Neural progenitor cell (in vitro differentiated cells): Measurements from ENCODE around the gene ZNF784. TPM values are rescaled to one million over a fixed set of nuclear protein-coding genes. Genes with fewer than 3 reads are reported as not detected.
A peak's percentile ranks its signal among the peaks of the same experiment; 100 is the strongest.

Experiments
- DNase-seq: peaks from one replicate; pipeline ENCODE4 v3.0.0-alpha.2; 2016; ENCODE audit warnings: low spot score
- H2AFZ ChIP-seq: fragments of 200-600 bp; sonication (generic); replicated peaks from 2 replicates; pipeline ENCODE4 v1.6.1; 2016; ENCODE audit warnings: antibody characterized with exemption
- H3F3A ChIP-seq: fragments of 200-600 bp; sonication (generic); 2 replicates; pipeline ENCODE4 v1.6.1; 2016; ENCODE audit warnings: antibody characterized with exemption, low read depth
- H3K27ac ChIP-seq: fragments of 200-600 bp; sonication (generic); 2 replicates; pipeline ENCODE4 v1.5.1; 2016; ENCODE audit warnings: mild to moderate bottlenecking
- H3K27me3 ChIP-seq: fragments of 200-600 bp; sonication (generic); 2 replicates; pipeline ENCODE4 v1.6.1; 2016; ENCODE audit warnings: mild to moderate bottlenecking, moderate library complexity
- H3K36me3 ChIP-seq: fragments of 200-600 bp; sonication (generic); 2 replicates; pipeline ENCODE4 v1.5.1; 2016
- H3K4me1 ChIP-seq: fragments of 200-600 bp; sonication (generic); 2 replicates; pipeline ENCODE4 v1.6.1; 2016; ENCODE audit warnings: mixed run types
- H3K4me2 ChIP-seq: fragments of 200-600 bp; sonication (generic); 2 replicates; pipeline ENCODE4 v1.6.1; 2016
- H3K4me3 ChIP-seq: fragments of 200-600 bp; sonication (generic); 2 replicates; pipeline ENCODE4 v1.5.1; 2016
- H3K79me2 ChIP-seq: fragments of 200-600 bp; sonication (generic); 2 replicates; pipeline ENCODE4 v1.6.1; 2016; ENCODE audit warnings: low read depth
- H3K9ac ChIP-seq: fragments of 200-600 bp; sonication (generic); 2 replicates; pipeline ENCODE4 v1.6.1; 2016
- H3K9me3 ChIP-seq: fragments of 200-600 bp; sonication (generic); 2 replicates; pipeline ENCODE4 v1.5.1; 2016; ENCODE audit warnings: low read depth
- H4K20me1 ChIP-seq: fragments of 200-600 bp; sonication (generic); 2 replicates; pipeline ENCODE4 v1.6.1; 2016; ENCODE audit warnings: low read depth
- H3K27ac Mint-ChIP-seq: 3 replicates; pipeline ENCODE4 v1.8.0; 2021; ENCODE audit warnings: mixed read lengths
- H3K27me3 Mint-ChIP-seq: 2 replicates; pipeline ENCODE4 v1.8.0; 2022; ENCODE audit warnings: low read depth, mild to moderate bottlenecking, inconsistent platforms, moderate library complexity, mixed read lengths; ENCODE audit not compliant: insufficient read depth
- H3K36me3 Mint-ChIP-seq: 3 replicates; pipeline ENCODE4 v1.8.0; 2021; ENCODE audit warnings: mixed read lengths
- H3K4me1 Mint-ChIP-seq: 3 replicates; pipeline ENCODE4 v1.8.0; 2021; ENCODE audit warnings: mixed read lengths
- H3K4me3 Mint-ChIP-seq: 3 replicates; pipeline ENCODE4 v1.8.0; 2021; ENCODE audit warnings: mild to moderate bottlenecking, moderate library complexity, mixed read lengths
- H3K9me3 Mint-ChIP-seq: 3 replicates; pipeline ENCODE4 v1.8.0; 2020; ENCODE audit warnings: mixed read lengths
- EZH2 ChIP-seq: fragments of 200-600 bp; sonication (generic); IDR thresholded peaks from 2 replicates; pipeline ENCODE4 v1.6.1; 2017; ENCODE audit warnings: antibody characterized with exemption, mild to moderate bottlenecking, moderate library complexity
- EZH2phosphoT487 ChIP-seq: fragments of 200-600 bp; sonication (generic); IDR thresholded peaks from 2 replicates; pipeline ENCODE4 v1.6.1; 2017; ENCODE audit warnings: antibody characterized with exemption
- total RNA-seq: library from RNA; depleted of rRNA; stranded (reverse); fragments of >200 nt; gene quantifications from 2 replicates; pipeline ENCODE4 v1.2.3, GENCODE V29; 2015; ENCODE audit warnings: low replicate concordance
- TF ChIP-seq, protein P1 (sequence below): fragments of 200-600 bp; sonication (generic); IDR thresholded peaks from 2 replicates; pipeline ENCODE4 v1.5.1; 2017; ENCODE audit warnings: antibody characterized with exemption, mild to moderate bottlenecking

ZNF784 gene, protein sequence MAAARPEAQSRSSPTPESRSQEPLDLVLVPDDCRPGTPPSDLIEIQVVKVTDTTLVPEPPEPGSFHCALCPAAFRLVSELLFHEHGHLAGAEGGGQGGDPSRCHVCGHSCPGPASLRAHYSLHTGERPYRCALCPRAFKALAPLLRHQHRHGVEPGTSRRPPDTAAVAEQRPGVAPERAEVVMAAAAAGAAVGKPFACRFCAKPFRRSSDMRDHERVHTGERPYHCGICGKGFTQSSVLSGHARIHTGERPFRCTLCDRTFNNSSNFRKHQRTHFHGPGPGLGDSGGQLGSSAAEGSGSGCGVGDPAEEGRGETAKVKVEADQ
- total RNA-seq: 3.9 and 12.5 TPM in 2 replicates

- Histone ChIP-seq H3K4me2 (peak within 1 kb of the TSS; percentile 77), H2AFZ (peak within 1 kb of the TSS; percentile 78), H3K9ac (peak within 1 kb of the TSS; percentile 84), H3F3A (peaks cover 25% of the 10 kb centered on the region), H3K36me3 (no peaks in the 10 kb centered on the region), H3K4me3 (peak within 1 kb of the TSS; percentile 80), H3K4me1 (peaks cover 5% of the 10 kb centered on the region), H3K27ac (peak within 1 kb of the TSS; percentile 96), H3K79me2 (peaks cover 12% of the 10 kb centered on the region), H3K27me3 (no peaks in the 10 kb centered on the region), H4K20me1 (peaks cover 12% of the 10 kb centered on the region), H3K9me3 (no peaks in the 10 kb centered on the region)
- H3K36me3 Mint-ChIP-seq: peaks cover 7% of the 10 kb centered on the region
- DNase-seq: peak; percentile 98
- no peaks in the 10 kb centered on the region for H3K9me3 Mint-ChIP-seq
- H3K27me3 Mint-ChIP-seq: peaks cover 2% of the 10 kb centered on the region
- peak within 1 kb of the TSS; percentile 93 for H3K27ac Mint-ChIP-seq
- TF ChIP-seq, protein P1, sequence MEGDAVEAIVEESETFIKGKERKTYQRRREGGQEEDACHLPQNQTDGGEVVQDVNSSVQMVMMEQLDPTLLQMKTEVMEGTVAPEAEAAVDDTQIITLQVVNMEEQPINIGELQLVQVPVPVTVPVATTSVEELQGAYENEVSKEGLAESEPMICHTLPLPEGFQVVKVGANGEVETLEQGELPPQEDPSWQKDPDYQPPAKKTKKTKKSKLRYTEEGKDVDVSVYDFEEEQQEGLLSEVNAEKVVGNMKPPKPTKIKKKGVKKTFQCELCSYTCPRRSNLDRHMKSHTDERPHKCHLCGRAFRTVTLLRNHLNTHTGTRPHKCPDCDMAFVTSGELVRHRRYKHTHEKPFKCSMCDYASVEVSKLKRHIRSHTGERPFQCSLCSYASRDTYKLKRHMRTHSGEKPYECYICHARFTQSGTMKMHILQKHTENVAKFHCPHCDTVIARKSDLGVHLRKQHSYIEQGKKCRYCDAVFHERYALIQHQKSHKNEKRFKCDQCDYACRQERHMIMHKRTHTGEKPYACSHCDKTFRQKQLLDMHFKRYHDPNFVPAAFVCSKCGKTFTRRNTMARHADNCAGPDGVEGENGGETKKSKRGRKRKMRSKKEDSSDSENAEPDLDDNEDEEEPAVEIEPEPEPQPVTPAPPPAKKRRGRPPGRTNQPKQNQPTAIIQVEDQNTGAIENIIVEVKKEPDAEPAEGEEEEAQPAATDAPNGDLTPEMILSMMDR: no peak
- TF ChIP-seq EZH2phosphoT487 (no peak), EZH2 (no peak)
- peak within 1 kb of the TSS; percentile 90 for H3K4me3 Mint-ChIP-seq
- peaks cover 20% of the 10 kb centered on the region for H3K4me1 Mint-ChIP-seq
Measured at GRCh38 chr19:55624109-55625003, at the start of gene ZNF784. Gene ZNF784, minus strand, starts transcription at chr19:55624566. Its CDS starts 5 bp downstream, at chr19:55624561.

- Mint-ChIP-seq H3K4me1 (peaks cover 36% of the 10 kb centered on the region), H3K27ac (peak overlapping the region; percentile 29), H3K36me3 (peaks cover 18% of the 10 kb centered on the region), H3K9me3 (no peaks in the 10 kb centered on the region), H3K27me3 (peaks cover 14% of the 10 kb centered on the region), H3K4me3 (peak overlapping the region; percentile 81)
- Histone ChIP-seq H3K9me3 (no peaks in the 10 kb centered on the region), H3K79me2 (peaks cover 83% of the 10 kb centered on the region), H2AFZ (no peak overlapping the region), H3K27ac (peak overlapping the region; percentile 20), H3F3A (peaks cover 46% of the 10 kb centered on the region), H3K36me3 (no peaks in the 10 kb centered on the region), H3K9ac (no peak overlapping the region), H3K4me1 (peaks cover 19% of the 10 kb centered on the region), H3K27me3 (no peaks in the 10 kb centered on the region), H4K20me1 (peaks cover 75% of the 10 kb centered on the region), H3K4me2 (peak overlapping the region; percentile 87), H3K4me3 (no peak overlapping the region)
- no peak for DNase-seq
- TF ChIP-seq EZH2phosphoT487 (no peak), EZH2 (no peak)
- TF ChIP-seq, protein P1: no peak
Measured at GRCh38 chr19:55673889-55674288, 49.5 kb upstream of the ZNF784 start.

GRCh38 chr19:55673465-55673864 lies 49.1 kb upstream of the ZNF784 start:
- no peaks in the 10 kb centered on the region for H3K9me3 Mint-ChIP-seq
- Histone ChIP-seq H3K4me3 (no peak overlapping the region), H3K27ac (peak overlapping the region; percentile 20), H3K36me3 (no peaks in the 10 kb centered on the region), H3F3A (peaks cover 46% of the 10 kb centered on the region), H3K4me2 (peak overlapping the region; percentile 87), H3K79me2 (peaks cover 81% of the 10 kb centered on the region), H3K27me3 (no peaks in the 10 kb centered on the region), H2AFZ (no peak overlapping the region), H3K4me1 (peaks cover 19% of the 10 kb centered on the region), H3K9ac (no peak overlapping the region), H4K20me1 (peaks cover 80% of the 10 kb centered on the region), H3K9me3 (no peaks in the 10 kb centered on the region)
- H3K36me3 Mint-ChIP-seq: peaks cover 18% of the 10 kb centered on the region
- DNase-seq: peak; percentile 28
- H3K4me3 Mint-ChIP-seq: peak overlapping the region; percentile 81
- TF ChIP-seq, protein P1: no peak
- no peak for TF ChIP-seq EZH2phosphoT487
- peaks cover 36% of the 10 kb centered on the region for H3K4me1 Mint-ChIP-seq
- peaks cover 14% of the 10 kb centered on the region for H3K27me3 Mint-ChIP-seq
- H3K27ac Mint-ChIP-seq: peak overlapping the region; percentile 29
